ENCODE results near the gene IL23R.

IL23R gene

DNA sequence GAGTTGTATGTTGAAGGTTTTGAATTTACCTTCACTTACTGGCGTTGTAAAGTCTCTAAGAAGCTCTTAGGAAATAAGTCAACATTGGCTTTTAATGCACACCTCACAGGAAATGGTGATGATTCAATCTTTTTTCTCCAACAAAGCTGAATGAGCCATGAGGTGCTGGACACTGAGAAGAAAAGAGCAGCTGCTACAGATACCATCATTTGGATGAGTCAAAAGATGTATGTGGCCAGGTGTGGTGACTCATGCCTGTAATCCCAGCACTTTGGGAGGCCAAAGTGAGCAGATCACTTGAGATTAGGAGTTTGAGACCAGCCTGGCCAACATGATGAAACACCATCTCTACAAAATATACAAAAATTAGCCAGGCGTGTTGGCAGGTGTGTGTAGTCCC lies 3.3 kb upstream of the IL23R start:
- no peaks in the 10 kb centered on the region for H3K79me2 ChIP-seq (ENCODE audit: insufficient read depth, low read length)
- no peaks in the 10 kb centered on the region for H3F3A ChIP-seq (ENCODE audit: insufficient read depth)
- no peak overlapping the region for H3K9ac ChIP-seq (ENCODE audit: low read length)
- no peaks in the 10 kb centered on the region for H3K27me3 ChIP-seq (ENCODE audit: low read length)
- TF ChIP-seq, protein P1, sequence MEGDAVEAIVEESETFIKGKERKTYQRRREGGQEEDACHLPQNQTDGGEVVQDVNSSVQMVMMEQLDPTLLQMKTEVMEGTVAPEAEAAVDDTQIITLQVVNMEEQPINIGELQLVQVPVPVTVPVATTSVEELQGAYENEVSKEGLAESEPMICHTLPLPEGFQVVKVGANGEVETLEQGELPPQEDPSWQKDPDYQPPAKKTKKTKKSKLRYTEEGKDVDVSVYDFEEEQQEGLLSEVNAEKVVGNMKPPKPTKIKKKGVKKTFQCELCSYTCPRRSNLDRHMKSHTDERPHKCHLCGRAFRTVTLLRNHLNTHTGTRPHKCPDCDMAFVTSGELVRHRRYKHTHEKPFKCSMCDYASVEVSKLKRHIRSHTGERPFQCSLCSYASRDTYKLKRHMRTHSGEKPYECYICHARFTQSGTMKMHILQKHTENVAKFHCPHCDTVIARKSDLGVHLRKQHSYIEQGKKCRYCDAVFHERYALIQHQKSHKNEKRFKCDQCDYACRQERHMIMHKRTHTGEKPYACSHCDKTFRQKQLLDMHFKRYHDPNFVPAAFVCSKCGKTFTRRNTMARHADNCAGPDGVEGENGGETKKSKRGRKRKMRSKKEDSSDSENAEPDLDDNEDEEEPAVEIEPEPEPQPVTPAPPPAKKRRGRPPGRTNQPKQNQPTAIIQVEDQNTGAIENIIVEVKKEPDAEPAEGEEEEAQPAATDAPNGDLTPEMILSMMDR (IDR thresholded peaks at IDR 0.05; ENCODE audit: insufficient read depth, low read length, poor library complexity, severe bottlenecking) = no peak
- TF ChIP-seq EZH2phosphoT487 (conservative IDR thresholded peaks at IDR 0.05; ENCODE audit: low read length) = no peak
- no peaks in the 10 kb centered on the region for H4K20me1 ChIP-seq (ENCODE audit: low read depth, low read length)
- H3K4me2 ChIP-seq (ENCODE audit: low read depth, low read length, poor library complexity, severe bottlenecking) = no peak overlapping the region
- no peak overlapping the region for H2AFZ ChIP-seq (ENCODE audit: low read depth, low read length, severe bottlenecking)
- no peak overlapping the region for H3K4me3 ChIP-seq (ENCODE audit: insufficient read depth, low read length, poor library complexity, severe bottlenecking)
- no peaks in the 10 kb centered on the region for H3K9me2 ChIP-seq (replicated peaks; ENCODE audit: insufficient read depth, low read length)
- H3K9me3 ChIP-seq (ENCODE audit: insufficient read depth, low read length) = no peaks in the 10 kb centered on the region
- no peak overlapping the region for H3K27ac ChIP-seq (ENCODE audit: low read depth, low read length)
- no peaks in the 10 kb centered on the region for H3K36me3 ChIP-seq (ENCODE audit: low read length)

DNA sequence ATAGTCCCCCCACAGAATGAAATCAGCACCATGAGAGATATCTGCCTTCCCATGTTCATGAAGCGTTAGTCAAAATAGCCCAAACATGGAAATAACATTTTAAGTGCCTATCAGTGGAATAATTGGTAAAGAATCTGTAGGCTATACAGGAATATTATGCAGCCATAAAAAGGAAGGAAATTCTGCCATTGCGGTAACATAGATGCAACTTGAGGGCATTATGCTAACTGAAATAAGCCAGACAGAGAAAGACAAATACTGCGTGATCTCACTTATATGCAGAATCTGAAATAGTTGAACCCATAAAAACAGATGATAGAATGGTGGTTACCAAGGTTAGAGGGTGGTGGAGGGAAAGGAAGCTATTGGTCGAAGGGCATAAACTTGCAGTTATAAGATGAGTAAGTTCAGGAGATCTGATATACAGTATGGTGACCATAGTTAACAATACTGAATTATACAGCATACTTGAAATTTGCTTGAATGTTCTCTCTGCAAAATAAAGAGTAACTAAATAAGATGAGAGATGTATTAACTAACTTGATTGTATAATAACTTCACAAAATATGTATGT lies 699 bp upstream of the IL23R start:
- Histone ChIP-seq H3K36me3 (ENCODE audit: low read length) (no peaks in the 10 kb centered on the region), H3F3A (ENCODE audit: insufficient read depth) (no peaks in the 10 kb centered on the region), H3K9me2 (replicated peaks; ENCODE audit: insufficient read depth, low read length) (no peaks in the 10 kb centered on the region), H3K27ac (ENCODE audit: low read depth, low read length) (no peak overlapping the region), H3K4me3 (ENCODE audit: insufficient read depth, low read length, poor library complexity, severe bottlenecking) (no peak overlapping the region), H3K9ac (ENCODE audit: low read length) (no peak overlapping the region), H3K27me3 (ENCODE audit: low read length) (no peaks in the 10 kb centered on the region), H3K79me2 (ENCODE audit: insufficient read depth, low read length) (no peaks in the 10 kb centered on the region), H3K9me3 (ENCODE audit: insufficient read depth, low read length) (no peaks in the 10 kb centered on the region), H3K4me2 (ENCODE audit: low read depth, low read length, poor library complexity, severe bottlenecking) (no peak overlapping the region), H4K20me1 (ENCODE audit: low read depth, low read length) (no peaks in the 10 kb centered on the region), H2AFZ (ENCODE audit: low read depth, low read length, severe bottlenecking) (no peak overlapping the region)
- TF ChIP-seq EZH2phosphoT487 (conservative IDR thresholded peaks at IDR 0.05; ENCODE audit: low read length) = no peak
- TF ChIP-seq, protein P1 (IDR thresholded peaks at IDR 0.05; ENCODE audit: insufficient read depth, low read length, poor library complexity, severe bottlenecking) = no peak

DNA sequence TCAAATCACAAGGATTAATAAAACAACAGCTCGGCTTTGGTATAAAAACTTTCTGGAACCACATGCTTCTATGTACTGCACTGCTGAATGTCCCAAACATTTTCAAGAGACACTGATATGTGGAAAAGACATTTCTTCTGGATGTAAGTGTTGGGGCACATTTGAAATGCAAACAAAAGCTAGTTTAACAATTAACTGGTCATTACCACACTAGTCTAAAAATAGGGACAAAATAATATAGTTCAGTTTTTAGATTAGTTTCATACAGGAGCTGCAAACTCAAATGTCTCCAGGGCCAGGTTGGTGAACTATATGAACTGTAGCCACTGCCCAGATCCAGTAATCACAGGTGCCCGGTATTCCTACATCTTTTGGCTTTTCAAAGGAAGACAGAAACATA lies 3.2 kb downstream of the IL23R start:
- Histone ChIP-seq H3F3A (ENCODE audit: insufficient read depth) (no peaks in the 10 kb centered on the region), H3K9me2 (replicated peaks; ENCODE audit: insufficient read depth, low read length) (no peaks in the 10 kb centered on the region), H3K36me3 (ENCODE audit: low read length) (no peaks in the 10 kb centered on the region), H3K9ac (ENCODE audit: low read length) (no peak overlapping the region), H3K4me3 (ENCODE audit: insufficient read depth, low read length, poor library complexity, severe bottlenecking) (no peak overlapping the region), H3K4me2 (ENCODE audit: low read depth, low read length, poor library complexity, severe bottlenecking) (no peak overlapping the region), H3K27me3 (ENCODE audit: low read length) (no peaks in the 10 kb centered on the region), H3K79me2 (ENCODE audit: insufficient read depth, low read length) (no peaks in the 10 kb centered on the region), H3K9me3 (ENCODE audit: insufficient read depth, low read length) (no peaks in the 10 kb centered on the region), H4K20me1 (ENCODE audit: low read depth, low read length) (no peaks in the 10 kb centered on the region), H2AFZ (ENCODE audit: low read depth, low read length, severe bottlenecking) (no peak overlapping the region), H3K27ac (ENCODE audit: low read depth, low read length) (no peak overlapping the region)
- TF ChIP-seq, protein P1 (IDR thresholded peaks at IDR 0.05; ENCODE audit: insufficient read depth, low read length, poor library complexity, severe bottlenecking) = no peak
- TF ChIP-seq EZH2phosphoT487 (conservative IDR thresholded peaks at IDR 0.05; ENCODE audit: low read length) = no peak

Data from SU-DHL-6 (cell line).